Left lung (tissue), 10 donors: Measurements from ENCODE around the gene TBC1D17. TPM values are rescaled to one million over a fixed set of nuclear protein-coding genes. Genes with fewer than 3 reads are reported as not detected.

Experiments used
- ATAC-seq: fragments of 200-7000 bp; cut with Tn5 transposase; one replicate; pipeline ENCODE4 v1.9.1; 2020; ENCODE audit warnings: moderate library complexity
- DNase-seq, 4 donors: peaks; one replicate each; pipeline ENCODE4 v3.0.0-alpha.2; 2013 to 2020
- H3K27ac ChIP-seq, 2 donors: fragments of 200-600 bp; sonication (generic) in 1 of 2; one replicate each; pipeline versions ENCODE4 v1.5.0 to v1.8.0; 2020 to 2021
- H3K27me3 ChIP-seq, 2 donors: fragments of 200-600 bp; sonication (generic) in 1 of 2; one replicate each; pipeline versions ENCODE4 v1.5.0 to v1.8.0; 2020 to 2021
- H3K36me3 ChIP-seq, 2 donors: fragments of 200-600 bp; sonication (generic) in 1 of 2; one replicate each; pipeline versions ENCODE4 v1.5.0 to v1.8.0; 2020 to 2021
- H3K4me1 ChIP-seq, 2 donors: fragments of 200-600 bp; one replicate each; pipeline ENCODE4 v1.8.0; 2021
- H3K4me3 ChIP-seq, 2 donors: fragments of 200-600 bp; sonication (generic) in 1 of 2; one replicate each; pipeline versions ENCODE4 v1.5.0 to v1.8.0; 2020 to 2021; ENCODE audit warnings: mild to moderate bottlenecking in 1 of 2
- H3K9me3 ChIP-seq, 2 donors: fragments of 200-600 bp; sonication (generic) in 1 of 2; one replicate each; pipeline versions ENCODE4 v1.5.0 to v1.8.0; 2020 to 2021
- intact Hi-C, 2 donors: fragments of 100-400 bp; cut with DNase I; formaldehyde crosslinking; loops; one replicate each; pipeline versions ENCODE4 v1.11.2 to v1.14.2; 2022
- polyA plus RNA-seq, 6 donors: library from polyadenylated mRNA; unstranded; fragments of 120-200 nt; gene quantifications; one replicate each; pipeline ENCODE4 v1.2.1, GENCODE V29; 2013; ENCODE audit not compliant: insufficient read length in 6 of 6
- total RNA-seq, 2 donors: library from RNA; stranded (reverse); fragmentation: NEBNext Ultra II Directional; extraction: Animal tissue kit (Norgen Biotek cat#: 25700); gene quantifications; one replicate each; pipeline ENCODE4 v1.2.1, GENCODE V29; 2021
- TF ChIP-seq, protein P1 (sequence below), 2 donors: fragments of 200-600 bp; sonication (generic) in 1 of 2; IDR thresholded peaks; one replicate each; pipeline versions ENCODE4 v1.5.0 to v1.8.0; 2021; ENCODE audit warnings: antibody characterized with exemption in 2 of 2
- donor health status: DM: no; HTN: yes; CAD: no.
- donor health status: DM: no; HTN: no; CAD: no.

The TBC1D17 gene
- total and polyA plus RNA-seq, 8 donors, result 35.2 to 47.2 (median 45.0) TPM

DNA sequence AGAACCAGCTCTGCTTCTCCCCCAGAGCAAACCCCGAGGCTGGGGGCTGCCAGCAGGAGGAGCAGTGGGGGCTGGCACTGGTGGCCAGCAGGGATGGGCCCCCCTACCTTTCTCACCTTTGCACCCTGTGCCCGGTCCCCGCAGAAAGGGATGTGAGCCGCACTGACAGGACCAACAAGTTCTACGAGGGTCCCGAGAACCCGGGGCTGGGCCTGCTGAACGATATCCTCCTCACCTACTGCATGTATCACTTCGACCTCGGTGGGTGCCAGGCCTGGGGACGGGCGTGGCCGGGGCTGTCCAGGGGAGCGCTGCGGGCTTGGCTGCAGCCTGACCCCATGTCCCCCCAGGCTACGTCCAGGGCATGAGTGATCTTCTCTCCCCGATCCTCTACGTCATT lies 6.6 kb downstream of the TBC1D17 start:
- H3K4me1 ChIP-seq, result peaks cover 0 to 10% of the 10 kb centered on the region in 2 donors
- TF ChIP-seq, protein P1, sequence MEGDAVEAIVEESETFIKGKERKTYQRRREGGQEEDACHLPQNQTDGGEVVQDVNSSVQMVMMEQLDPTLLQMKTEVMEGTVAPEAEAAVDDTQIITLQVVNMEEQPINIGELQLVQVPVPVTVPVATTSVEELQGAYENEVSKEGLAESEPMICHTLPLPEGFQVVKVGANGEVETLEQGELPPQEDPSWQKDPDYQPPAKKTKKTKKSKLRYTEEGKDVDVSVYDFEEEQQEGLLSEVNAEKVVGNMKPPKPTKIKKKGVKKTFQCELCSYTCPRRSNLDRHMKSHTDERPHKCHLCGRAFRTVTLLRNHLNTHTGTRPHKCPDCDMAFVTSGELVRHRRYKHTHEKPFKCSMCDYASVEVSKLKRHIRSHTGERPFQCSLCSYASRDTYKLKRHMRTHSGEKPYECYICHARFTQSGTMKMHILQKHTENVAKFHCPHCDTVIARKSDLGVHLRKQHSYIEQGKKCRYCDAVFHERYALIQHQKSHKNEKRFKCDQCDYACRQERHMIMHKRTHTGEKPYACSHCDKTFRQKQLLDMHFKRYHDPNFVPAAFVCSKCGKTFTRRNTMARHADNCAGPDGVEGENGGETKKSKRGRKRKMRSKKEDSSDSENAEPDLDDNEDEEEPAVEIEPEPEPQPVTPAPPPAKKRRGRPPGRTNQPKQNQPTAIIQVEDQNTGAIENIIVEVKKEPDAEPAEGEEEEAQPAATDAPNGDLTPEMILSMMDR (IDR thresholded peaks at IDR 0.05), result no peak
- peaks cover 0 to 91% of the 10 kb centered on the region in 2 donors for H3K36me3 ChIP-seq
- no peak overlapping the region for H3K4me3 ChIP-seq
- no peak overlapping the region for H3K27ac ChIP-seq
- DNase-seq (peak in 1 of 4 donors; percentile 73), ATAC-seq (no peak)
- intact Hi-C loops, result no loop called here
- H3K9me3 ChIP-seq, result no peaks in the 10 kb centered on the region
- no peaks in the 10 kb centered on the region for H3K27me3 ChIP-seq

DNA sequence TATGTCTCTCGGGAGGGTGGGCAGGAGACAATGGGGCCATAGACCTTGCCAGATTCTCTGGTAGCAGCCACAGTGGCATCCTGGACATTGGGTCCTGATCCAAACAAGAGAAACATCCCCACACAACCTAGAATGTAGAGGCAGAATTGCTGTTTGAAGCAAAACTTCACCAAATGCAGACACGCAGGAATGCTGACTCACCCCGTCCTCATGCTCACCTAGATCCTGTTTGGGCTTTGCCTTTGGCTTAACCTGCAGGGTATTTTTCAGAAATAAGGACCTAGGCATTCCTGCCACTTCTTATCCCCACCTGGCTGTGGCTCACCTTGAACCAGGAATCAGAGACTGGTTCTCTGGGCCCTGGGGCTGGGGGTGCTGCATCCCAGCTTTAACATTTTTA lies 7.3 kb downstream of the TBC1D17 start:
- Histone ChIP-seq H3K9me3 (no peaks in the 10 kb centered on the region), H3K4me1 (peaks cover 0 to 3% of the 10 kb centered on the region in 2 donors), H3K27ac (no peak overlapping the region), H3K36me3 (peaks cover 0 to 85% of the 10 kb centered on the region in 2 donors), H3K4me3 (no peak overlapping the region), H3K27me3 (no peaks in the 10 kb centered on the region)
- TF ChIP-seq, protein P1 (IDR thresholded peaks at IDR 0.05), result no peak
- DNase-seq, result no peak
- no peak for ATAC-seq
- intact Hi-C loops, result no loop called here

DNA sequence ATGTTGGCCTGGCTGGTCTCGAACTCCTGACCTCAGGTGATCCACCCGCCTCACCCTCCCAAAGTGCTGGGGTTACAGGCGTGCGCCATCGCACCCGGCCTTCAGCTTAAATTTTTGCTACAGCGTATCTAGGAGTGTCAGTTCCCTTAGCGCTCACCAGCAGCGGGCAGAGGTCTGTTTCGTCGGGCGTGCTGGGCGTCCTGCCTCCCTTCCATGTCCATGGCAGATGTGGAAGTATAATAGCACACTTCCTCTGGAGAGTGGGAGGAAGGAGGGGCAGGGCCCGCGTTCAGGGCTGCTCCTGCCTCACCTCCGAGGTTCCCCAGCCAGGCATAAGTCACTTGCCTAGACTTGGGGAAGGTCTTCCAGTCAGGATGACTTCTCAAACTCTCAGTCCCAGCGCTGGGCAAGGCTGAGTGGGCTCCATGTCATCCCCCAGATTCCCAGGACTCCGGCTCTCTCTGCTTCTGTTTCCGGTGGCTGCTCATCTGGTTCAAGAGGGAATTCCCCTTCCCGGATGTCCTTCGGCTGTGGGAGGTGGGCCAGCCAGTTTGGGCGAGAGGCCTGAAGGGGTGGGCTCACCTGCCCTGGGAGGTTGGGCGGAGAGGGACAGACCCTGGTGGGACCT lies 9.6 kb downstream of the TBC1D17 start:
- H3K36me3 ChIP-seq, result peaks cover 0 to 61% of the 10 kb centered on the region in 2 donors
- H3K27me3 ChIP-seq, result peaks cover 0 to 12% of the 10 kb centered on the region in 2 donors
- no peak for ATAC-seq
- no peak for DNase-seq
- no peak overlapping the region for H3K4me3 ChIP-seq
- no peak overlapping the region for H3K27ac ChIP-seq
- TF ChIP-seq, protein P1 (IDR thresholded peaks at IDR 0.05), result no peak
- intact Hi-C loops, result no loop called here
- H3K4me1 ChIP-seq, result peaks cover 0 to 12% of the 10 kb centered on the region in 2 donors
- no peaks in the 10 kb centered on the region for H3K9me3 ChIP-seq

DNA sequence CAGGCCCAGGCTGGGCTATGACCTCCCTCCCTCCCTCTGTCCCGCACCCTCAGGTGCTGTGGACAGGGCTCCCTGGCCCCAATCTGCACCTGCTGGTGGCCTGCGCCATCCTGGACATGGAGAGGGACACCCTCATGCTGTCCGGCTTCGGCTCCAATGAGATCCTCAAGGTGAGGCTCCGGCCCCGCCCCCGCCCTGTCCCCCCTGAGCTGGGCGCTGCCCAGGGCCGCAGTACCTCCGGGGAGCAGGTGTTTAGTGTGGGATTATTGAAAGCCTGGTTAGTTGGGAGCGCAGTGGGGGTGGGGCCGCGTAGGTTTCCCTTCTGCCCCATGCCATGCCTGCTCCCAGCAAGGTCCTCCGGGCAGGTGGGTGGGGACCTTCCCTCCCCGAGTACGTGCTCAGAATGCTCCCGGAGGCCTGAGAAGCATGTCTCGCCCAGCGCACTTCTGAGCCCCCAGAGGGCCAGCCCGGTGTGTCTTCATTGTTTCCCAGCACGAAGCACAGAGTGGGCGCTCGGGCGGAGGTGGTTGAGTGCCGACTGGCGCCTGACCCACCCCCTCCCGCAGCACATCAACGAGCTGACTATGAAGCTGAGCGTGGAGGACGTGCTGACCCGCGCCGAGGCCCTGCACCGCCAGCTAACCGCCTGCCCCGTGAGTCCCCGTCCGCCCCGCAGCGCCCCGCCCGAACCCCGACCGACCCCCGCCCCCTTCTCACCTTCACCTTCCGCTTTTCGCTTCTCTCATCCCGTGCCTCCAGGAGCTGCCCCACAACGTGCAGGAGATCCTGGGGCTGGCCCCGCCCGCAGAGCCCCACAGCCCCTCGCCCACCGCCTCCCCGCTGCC lies 10.4 kb downstream of the TBC1D17 start:
- DNase-seq, result no peak
- ATAC-seq, result no peak
- H3K9me3 ChIP-seq, result no peaks in the 10 kb centered on the region
- intact Hi-C loops, result no loop called here
- H3K4me1 ChIP-seq, result peaks cover 0 to 12% of the 10 kb centered on the region in 2 donors
- peaks cover 0 to 53% of the 10 kb centered on the region in 2 donors for H3K36me3 ChIP-seq
- no peak overlapping the region for H3K4me3 ChIP-seq
- no peak overlapping the region for H3K27ac ChIP-seq
- TF ChIP-seq, protein P1 (IDR thresholded peaks at IDR 0.05), result no peak
- peaks cover 0 to 12% of the 10 kb centered on the region in 2 donors for H3K27me3 ChIP-seq

DNA sequence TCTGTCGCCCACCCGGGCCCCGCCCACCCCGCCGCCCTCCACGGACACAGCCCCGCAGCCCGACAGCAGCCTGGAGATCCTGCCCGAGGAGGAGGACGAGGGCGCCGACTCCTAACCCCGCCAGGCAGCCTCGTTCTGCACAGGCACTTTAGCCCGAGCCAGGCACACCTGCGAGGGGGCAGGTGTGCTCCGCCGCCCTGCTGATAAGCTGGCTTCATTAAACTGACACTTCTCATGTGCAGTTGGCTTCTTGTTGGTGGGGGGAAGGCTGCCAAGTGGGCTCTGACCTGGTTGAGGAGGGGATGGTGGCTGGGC lies 11.0 kb downstream of the TBC1D17 start:
- H3K36me3 ChIP-seq, result peaks cover 0 to 48% of the 10 kb centered on the region in 2 donors
- peaks cover 0 to 12% of the 10 kb centered on the region in 2 donors for H3K4me1 ChIP-seq
- no peak overlapping the region for H3K4me3 ChIP-seq
- no peaks in the 10 kb centered on the region for H3K9me3 ChIP-seq
- no peak overlapping the region for H3K27ac ChIP-seq
- intact Hi-C loops, result no loop called here
- ATAC-seq (no peak), DNase-seq (no peak)
- TF ChIP-seq, protein P1 (IDR thresholded peaks at IDR 0.05), result no peak
- H3K27me3 ChIP-seq, result peaks cover 0 to 12% of the 10 kb centered on the region in 2 donors
